Endothelial cell of umbilical vein (primary cell): ENCODE measurements around the gene UPK3A. TPM values are rescaled to one million over a fixed set of nuclear protein-coding genes. Genes with fewer than 3 reads are reported as not detected.

Experiments
- BruUV-seq: library from RNA; stranded (reverse); fragments of 400-500 nt; replicated peaks from 2 replicates; lab custom pipeline; 2021; lab: Mats Ljungman, UMichigan
- CTCF ChIA-PET: fragments of 300-600, 350-600 bp; sonication (Branson Sonifier 250); formaldehyde crosslinking; loops from one replicate; lab custom pipeline; 2021; ENCODE audit warnings: antibody characterized with exemption, inconsistent platforms; lab: Charles Lee
- POLR2A ChIA-PET: fragments of 300-600, 350-600 bp; sonication (Branson Sonifier 250); formaldehyde crosslinking; loops from one replicate; lab custom pipeline; 2021; ENCODE audit warnings: antibody characterized with exemption, inconsistent platforms; lab: Charles Lee
- DNase-seq: peaks from one replicate; pipeline ENCODE4 v3.0.0-alpha.2; 2011; ENCODE audit warnings: low read depth, low spot score
- FAIRE-seq: peaks from 2 replicates; lab custom pipeline; 2011; peaks lifted over from hg19 to GRCh38; lab: Jason Lieb, UNC
- H2AFZ ChIP-seq: 2 replicates; pipeline ENCODE4 v1.6.0; 2012; ENCODE audit warnings: low read depth, low read length, control low read depth, inconsistent platforms
- H3K27ac ChIP-seq: 2 replicates; pipeline ENCODE4 v1.5.1; 2011; ENCODE audit warnings: low read depth, mild to moderate bottlenecking, control low read depth, low read length, moderate library complexity; ENCODE audit not compliant: insufficient read depth
- H3K27me3 ChIP-seq, 2 experiments: 2 replicates each; pipeline versions ENCODE4 v1.6.0 to v1.6.1; 2011; ENCODE audit warnings: low read length in 2 of 2, mixed read lengths in 1 of 2; ENCODE audit not compliant: control insufficient read depth in 2 of 2, insufficient read depth in 2 of 2
- H3K36me3 ChIP-seq, 2 experiments: 2 replicates in 1 of 2; 3 replicates in 1 of 2; pipeline ENCODE4 v1.5.1; 2011; ENCODE audit warnings: low read length in 2 of 2, mild to moderate bottlenecking in 1 of 2, moderate library complexity in 1 of 2; ENCODE audit not compliant: control insufficient read depth in 2 of 2, insufficient read depth in 2 of 2; ENCODE audit errors: extremely low read depth in 1 of 2
- H3K4me1 ChIP-seq: 3 replicates; pipeline ENCODE4 v1.5.1; 2011; ENCODE audit warnings: mild to moderate bottlenecking, low read length; ENCODE audit not compliant: control insufficient read depth, insufficient read depth; ENCODE audit errors: extremely low read depth
- H3K4me2 ChIP-seq: 2 replicates; pipeline ENCODE4 v1.6.1; 2011; ENCODE audit warnings: low read length, control low read depth, mixed read lengths; ENCODE audit not compliant: insufficient read depth
- H3K4me3 ChIP-seq, 3 experiments: fragments of 200-600 bp in 1 of 3; sonication (generic), shearing (Covaris generic) in 1 of 3; replicated peaks in 1 of 3; 2 replicates each; pipeline ENCODE4 v1.5.1; 2011 to 2016; ENCODE audit warnings: control low read depth in 3 of 3, low read length in 3 of 3, mild to moderate bottlenecking in 2 of 3, inconsistent platforms in 1 of 3, low read depth in 1 of 3, moderate library complexity in 1 of 3; ENCODE audit not compliant: insufficient read depth in 1 of 3
- H3K79me2 ChIP-seq: 2 replicates; pipeline ENCODE4 v1.6.0; 2012; ENCODE audit warnings: low read length, inconsistent platforms; ENCODE audit not compliant: control insufficient read depth, insufficient read depth
- H3K9ac ChIP-seq: replicated peaks from 2 replicates; pipeline ENCODE3; 2011; ENCODE audit warnings: low read length, control low read depth; ENCODE audit not compliant: insufficient read depth; ENCODE audit errors: extremely low read depth
- H3K9me1 ChIP-seq: replicated peaks from 3 replicates; pipeline ENCODE4 v1.6.0; 2011; ENCODE audit warnings: mild to moderate bottlenecking, low read length; ENCODE audit not compliant: control insufficient read depth, insufficient read depth; ENCODE audit errors: extremely low read depth
- H3K9me3 ChIP-seq: replicated peaks from 2 replicates; pipeline ENCODE4 v1.5.1; 2012; ENCODE audit warnings: low read length, inconsistent platforms; ENCODE audit not compliant: control insufficient read depth, insufficient read depth
- H4K20me1 ChIP-seq: replicated peaks from 2 replicates; pipeline ENCODE3; 2011; ENCODE audit warnings: mild to moderate bottlenecking, low read length; ENCODE audit not compliant: control insufficient read depth, insufficient read depth; ENCODE audit errors: extremely low read depth
- EZH2 ChIP-seq: IDR thresholded peaks from 2 replicates; pipeline ENCODE4 v1.6.1; 2012; ENCODE audit warnings: borderline replicate concordance, low read depth, mild to moderate bottlenecking, moderate library complexity, low read length, inconsistent platforms; ENCODE audit not compliant: severe bottlenecking
- FOS ChIP-seq: IDR thresholded peaks from 2 replicates; pipeline ENCODE4 v1.6.1; 2011; ENCODE audit warnings: mild to moderate bottlenecking, low read length, moderate library complexity, borderline replicate concordance; ENCODE audit not compliant: insufficient read depth
- GATA2 ChIP-seq: IDR thresholded peaks from 2 replicates; pipeline ENCODE4 v1.7.0; 2011; ENCODE audit warnings: low read depth, mild to moderate bottlenecking, moderate library complexity, mixed read lengths, low read length; ENCODE audit not compliant: insufficient read length, insufficient read depth
- JUN ChIP-seq: IDR thresholded peaks from 2 replicates; pipeline ENCODE4 v1.6.1; 2011; ENCODE audit warnings: borderline replicate concordance, low read depth; ENCODE audit not compliant: insufficient read length, insufficient read depth
- MYC ChIP-seq: IDR thresholded peaks from one replicate; pipeline ENCODE4 v1.6.1; 2011; ENCODE audit warnings: mild to moderate bottlenecking, low read depth, low read length
- POLR2A ChIP-seq: IDR thresholded peaks from 2 replicates; pipeline ENCODE4 v1.6.1; 2012; ENCODE audit warnings: low read depth, mild to moderate bottlenecking, control low read depth, low read length
- POLR2AphosphoS5 ChIP-seq: IDR thresholded peaks from 2 replicates; pipeline ENCODE4 v1.6.1; 2012; ENCODE audit warnings: low read depth, mild to moderate bottlenecking, control low read depth, low read length, moderate library complexity; ENCODE audit not compliant: insufficient read depth
- dilution Hi-C: fragments of 300-500 bp; cut with MboI; formaldehyde crosslinking; loops from one replicate; pipeline ENCODE4 v1.15.0; 2019; ENCODE audit warnings: low sequenced_read_pairs; ENCODE audit not compliant: extremely low pct_ligation_motif_present
- intact Hi-C: fragments of 100-400 bp; cut with micrococcal nuclease; formaldehyde crosslinking; loops from one replicate; pipeline ENCODE4 v1.10.0; 2022
- polyA plus RNA-seq, 4 experiments: library from polyadenylated mRNA; depleted of rRNA in 3 of 4; stranded (reverse) in 3 of 4; unstranded in 1 of 4; fragments of >200 nt; gene quantifications; 2 replicates each; pipeline versions ENCODE4 v1.2.1 to v1.2.3, GENCODE V29; 2011 to 2012; ENCODE audit warnings: missing spikeins in 1 of 4
- total RNA-seq: library from RNA; stranded (reverse); gene quantifications from 2 replicates; pipeline ENCODE4 v1.2.3, GENCODE V29; 2021
- TF ChIP-seq, protein P1 (sequence below): IDR thresholded peaks from 2 replicates; pipeline ENCODE4 v1.6.1; 2011; ENCODE audit not compliant: insufficient read depth, insufficient read length

Gene UPK3A
- total and polyA plus RNA-seq, 2 donors (not counting 3 experiments of a cell fraction or from before 2014, with no cell fraction given): not detected

DNA sequence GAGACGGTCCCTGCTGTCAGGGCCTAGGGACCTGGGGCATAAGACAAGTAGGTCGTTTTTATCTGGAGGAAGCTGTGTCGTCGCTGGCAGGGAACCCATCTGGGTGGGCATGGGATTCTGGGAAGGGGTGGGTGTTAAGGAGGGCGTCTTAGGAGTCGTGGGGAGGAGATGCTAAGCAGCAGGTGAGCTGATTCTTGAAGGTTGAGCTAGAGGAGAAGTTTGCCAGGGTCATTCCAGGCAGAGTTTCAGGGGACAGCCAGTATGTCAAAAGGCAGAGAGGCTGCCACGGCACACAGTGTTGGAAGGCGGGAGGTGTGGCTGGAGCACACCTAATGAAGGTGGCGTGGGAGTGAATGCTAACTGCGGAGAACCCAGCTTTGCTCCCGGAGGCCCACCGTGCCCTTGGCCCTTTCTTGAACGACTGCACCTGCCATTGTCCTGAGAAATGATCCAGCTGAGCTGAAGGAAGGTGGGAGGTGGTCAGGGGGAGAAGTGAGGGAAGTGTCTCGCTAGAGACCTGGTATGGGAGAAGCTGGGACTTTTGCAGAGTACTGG, 26.3 kb downstream of the UPK3A start:
- H3K9ac ChIP-seq: peak overlapping the region; percentile 83
- no peak overlapping the region for H3K27ac ChIP-seq
- peaks cover 24% of the 10 kb centered on the region for H3K4me1 ChIP-seq
- H3K27me3 ChIP-seq: no peaks in the 10 kb centered on the region
- FAIRE-seq (no peak), DNase-seq (no peak)
- H2AFZ ChIP-seq: no peak overlapping the region
- H3K9me1 ChIP-seq: no peaks in the 10 kb centered on the region
- BruUV-seq: no TSS peak
- no peaks in the 10 kb centered on the region for H3K9me3 ChIP-seq
- H3K4me3 ChIP-seq: peak overlapping the region; percentile 74 to 98 (median 97)
- intact Hi-C loops (loop anchor here (10.0 kb wide), 1 partner anchor 1286 kb away; the partner anchor contains the start of gene PARVB), dilution Hi-C loops (no loop called here)
- H4K20me1 ChIP-seq: no peaks in the 10 kb centered on the region
- no peak for TF ChIP-seq EZH2
- TF ChIP-seq GATA2: no peak
- TF ChIP-seq, protein P1, sequence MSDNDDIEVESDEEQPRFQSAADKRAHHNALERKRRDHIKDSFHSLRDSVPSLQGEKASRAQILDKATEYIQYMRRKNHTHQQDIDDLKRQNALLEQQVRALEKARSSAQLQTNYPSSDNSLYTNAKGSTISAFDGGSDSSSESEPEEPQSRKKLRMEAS: no peak
- no peak for TF ChIP-seq JUN
- TF ChIP-seq FOS: no peak
- TF ChIP-seq POLR2AphosphoS5: no peak
- TF ChIP-seq MYC: no peak
- TF ChIP-seq POLR2A: no peak
- POLR2A ChIA-PET: no interaction called here
- H3K36me3 ChIP-seq: no peaks in the 10 kb centered on the region
- H3K4me2 ChIP-seq: peak overlapping the region; percentile 61
- peaks cover 45% of the 10 kb centered on the region for H3K79me2 ChIP-seq
- CTCF ChIA-PET: interaction anchor here (1.0 kb wide), 1 partner anchor 103 kb away, joined by 3 read pairs; no protein-coding TSS in a partner anchor
